ENCODE measurements around the gene CIC. TPM values are rescaled to one million over a fixed set of nuclear protein-coding genes. Genes with fewer than 3 reads are reported as not detected.

The CIC gene
- polyA plus RNA-seq, 3 donors, result 0.62 to 42.2 (median 0.87) TPM

DNA sequence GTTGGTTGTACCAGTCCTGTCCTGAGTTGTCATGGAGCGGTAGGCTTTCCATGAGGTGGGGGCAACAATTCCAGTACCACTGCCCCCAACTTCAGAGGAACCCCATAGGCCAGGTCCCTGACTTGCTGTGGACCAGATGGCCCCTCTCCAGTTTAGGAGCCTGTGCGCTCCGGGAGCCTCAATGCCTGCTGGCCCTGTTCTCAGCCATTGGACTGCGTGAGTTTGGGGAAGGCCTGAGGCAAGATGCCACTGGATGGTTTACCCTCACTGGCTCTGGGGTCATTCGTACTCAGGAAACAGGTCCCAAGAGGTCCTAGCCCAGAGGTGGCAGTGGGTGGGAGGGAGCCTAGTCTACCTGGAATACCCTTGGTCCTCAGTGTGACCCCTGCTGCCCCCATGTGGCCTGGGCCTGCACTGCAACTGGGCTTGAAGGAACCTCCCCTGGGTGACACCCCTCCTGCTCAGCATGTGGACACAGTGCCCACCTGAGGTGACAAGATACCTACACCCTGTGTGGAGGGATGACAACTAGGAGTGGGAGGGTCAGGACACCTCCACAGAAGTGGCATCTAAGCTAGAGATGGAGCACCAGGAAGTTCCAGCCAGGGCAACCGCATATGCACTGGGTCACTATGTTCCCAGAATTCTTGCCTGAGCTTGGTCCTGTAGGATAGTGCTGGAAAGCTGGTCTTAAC is 26.9 kb downstream of the CIC start:
- Histone ChIP-seq H3K27me3 (ENCODE audit: control insufficient read depth in 2 of 2, insufficient read depth in 2 of 2, low read length in 2 of 2) (no peaks in the 10 kb centered on the region), H3K27ac (ENCODE audit: low read depth in 1 of 2, low read length in 2 of 2) (no peak overlapping the region), H3K36me3 (replicated peaks in 1 of 2; ENCODE audit: control insufficient read depth in 1 of 2, insufficient read depth in 2 of 2, low read length in 2 of 2) (peaks cover 42 to 51% of the 10 kb centered on the region in 2 donors), H3K9me3 (replicated peaks in 1 of 2; ENCODE audit: control insufficient read depth in 1 of 2, insufficient read depth in 1 of 2, low read length in 2 of 2) (no peaks in the 10 kb centered on the region), H3K4me3 (replicated peaks in 1 of 3; ENCODE audit: low read depth in 2 of 3, low read length in 3 of 3) (no peak overlapping the region), H3K4me2 (replicated peaks; ENCODE audit: extremely low read depth, low read length, poor library complexity, severe bottlenecking) (no peak overlapping the region), H3K79me2 (ENCODE audit: insufficient read depth, low read length) (no peaks in the 10 kb centered on the region), H3K4me1 (ENCODE audit: control insufficient read depth in 1 of 2, insufficient read depth in 2 of 2, low read length in 2 of 2) (no peaks in the 10 kb centered on the region), H4K20me1 (ENCODE audit: insufficient read depth, low read length) (peaks cover 50% of the 10 kb centered on the region), H2AFZ (ENCODE audit: insufficient read depth, low read depth, low read length, poor library complexity, severe bottlenecking) (no peak overlapping the region), H3K9ac (ENCODE audit: insufficient read depth, low read length, poor library complexity, severe bottlenecking) (no peak overlapping the region)
- peak overlapping the region in 4 of 7 donors; percentile 6 to 77 (median 36) for H3K27ac Mint-ChIP-seq
- 80% methylated on average over 6 of the region's 6 CpGs for WGBS (ENCODE audit: insufficient coverage)
- H3K9me3 Mint-ChIP-seq, result no peaks in the 10 kb centered on the region
- peaks cover 36 to 49% of the 10 kb centered on the region in 2 donors for H3K36me3 Mint-ChIP-seq
- H3K4me3 Mint-ChIP-seq, result no peak overlapping the region
- intact Hi-C loops (cut with micrococcal nuclease), result loop anchor here (5.0 to 10.0 kb wide), 3 partner anchors 164 to 191 kb away; partner anchors contain the start of gene POU2F2 (in 1 of the 2)
- DNase-seq, result peak; percentile 55 to 65 (median 64)
- H3K27me3 Mint-ChIP-seq (ENCODE audit: low read depth in 3 of 3), result peaks cover 0 to 2% (median 0%) of the 10 kb centered on the region in 3 donors
- TF ChIP-seq, protein P1, sequence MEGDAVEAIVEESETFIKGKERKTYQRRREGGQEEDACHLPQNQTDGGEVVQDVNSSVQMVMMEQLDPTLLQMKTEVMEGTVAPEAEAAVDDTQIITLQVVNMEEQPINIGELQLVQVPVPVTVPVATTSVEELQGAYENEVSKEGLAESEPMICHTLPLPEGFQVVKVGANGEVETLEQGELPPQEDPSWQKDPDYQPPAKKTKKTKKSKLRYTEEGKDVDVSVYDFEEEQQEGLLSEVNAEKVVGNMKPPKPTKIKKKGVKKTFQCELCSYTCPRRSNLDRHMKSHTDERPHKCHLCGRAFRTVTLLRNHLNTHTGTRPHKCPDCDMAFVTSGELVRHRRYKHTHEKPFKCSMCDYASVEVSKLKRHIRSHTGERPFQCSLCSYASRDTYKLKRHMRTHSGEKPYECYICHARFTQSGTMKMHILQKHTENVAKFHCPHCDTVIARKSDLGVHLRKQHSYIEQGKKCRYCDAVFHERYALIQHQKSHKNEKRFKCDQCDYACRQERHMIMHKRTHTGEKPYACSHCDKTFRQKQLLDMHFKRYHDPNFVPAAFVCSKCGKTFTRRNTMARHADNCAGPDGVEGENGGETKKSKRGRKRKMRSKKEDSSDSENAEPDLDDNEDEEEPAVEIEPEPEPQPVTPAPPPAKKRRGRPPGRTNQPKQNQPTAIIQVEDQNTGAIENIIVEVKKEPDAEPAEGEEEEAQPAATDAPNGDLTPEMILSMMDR (IDR thresholded peaks at IDR 0.05), result peak; percentile 98
- H3K4me1 Mint-ChIP-seq, result peaks cover 2% of the 10 kb centered on the region

DNA sequence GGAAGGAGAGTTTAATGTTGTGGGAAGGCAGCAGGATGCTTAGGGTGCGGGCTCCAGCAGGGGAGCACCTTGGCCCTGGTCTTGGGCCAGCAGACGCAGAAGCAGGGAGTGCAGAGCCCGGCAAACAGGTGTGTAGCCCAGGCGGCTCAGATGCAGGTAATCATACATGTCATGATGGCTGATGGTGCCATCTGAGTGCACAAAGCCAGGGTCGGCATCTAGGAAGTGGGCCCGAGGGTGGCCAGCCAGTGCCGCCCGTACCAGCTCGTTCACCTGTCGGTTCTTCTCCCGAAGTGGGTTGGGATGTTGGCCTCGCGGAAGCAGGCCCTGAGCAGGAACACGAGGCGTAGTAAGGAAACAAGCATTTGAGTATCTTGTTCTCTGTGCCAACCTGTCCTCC is 28.0 kb downstream of the CIC start:
- H3K4me2 ChIP-seq (replicated peaks; ENCODE audit: extremely low read depth, low read length, poor library complexity, severe bottlenecking), result no peak overlapping the region
- peaks cover 32 to 40% of the 10 kb centered on the region in 2 donors for H3K36me3 ChIP-seq (replicated peaks in 1 of 2; ENCODE audit: control insufficient read depth in 1 of 2, insufficient read depth in 2 of 2, low read length in 2 of 2)
- no peak overlapping the region for H3K4me3 Mint-ChIP-seq
- no peaks in the 10 kb centered on the region for H3K79me2 ChIP-seq (ENCODE audit: insufficient read depth, low read length)
- H2AFZ ChIP-seq (ENCODE audit: insufficient read depth, low read depth, low read length, poor library complexity, severe bottlenecking), result no peak overlapping the region
- no peaks in the 10 kb centered on the region for H3K9me3 Mint-ChIP-seq
- H3K36me3 Mint-ChIP-seq, result peaks cover 26 to 38% of the 10 kb centered on the region in 2 donors
- TF ChIP-seq, protein P1 (IDR thresholded peaks at IDR 0.05), result no peak
- H3K4me1 ChIP-seq (ENCODE audit: control insufficient read depth in 1 of 2, insufficient read depth in 2 of 2, low read length in 2 of 2), result peaks cover 8 to 10% of the 10 kb centered on the region in 2 donors
- 94% methylated on average over 9 of the region's 15 CpGs for WGBS (ENCODE audit: insufficient coverage)
- H3K27me3 ChIP-seq (ENCODE audit: control insufficient read depth in 2 of 2, insufficient read depth in 2 of 2, low read length in 2 of 2), result no peaks in the 10 kb centered on the region
- H3K9me3 ChIP-seq (replicated peaks in 1 of 2; ENCODE audit: control insufficient read depth in 1 of 2, insufficient read depth in 1 of 2, low read length in 2 of 2), result no peaks in the 10 kb centered on the region
- H3K27ac Mint-ChIP-seq, result no peak overlapping the region
- peaks cover 40% of the 10 kb centered on the region for H4K20me1 ChIP-seq (ENCODE audit: insufficient read depth, low read length)
- peak overlapping the region in 1 of 2 donors; percentile 1 for H3K27ac ChIP-seq (ENCODE audit: low read depth in 1 of 2, low read length in 2 of 2)
- peaks cover 10% of the 10 kb centered on the region for H3K4me1 Mint-ChIP-seq
- no peak overlapping the region for H3K4me3 ChIP-seq (replicated peaks in 1 of 3; ENCODE audit: low read depth in 2 of 3, low read length in 3 of 3)
- intact Hi-C loops (cut with micrococcal nuclease), result loop anchor here (5.0 to 10.0 kb wide), 3 partner anchors 165 to 192 kb away; partner anchors contain the start of gene POU2F2 (in 1 of the 2)
- peaks cover 0 to 4% (median 2%) of the 10 kb centered on the region in 3 donors for H3K27me3 Mint-ChIP-seq (ENCODE audit: low read depth in 3 of 3)
- no peak overlapping the region for H3K9ac ChIP-seq (ENCODE audit: insufficient read depth, low read length, poor library complexity, severe bottlenecking)
- no peak for DNase-seq

All from CD14-positive monocyte (primary cell).